Heart left ventricle (tissue), 13 donors: ENCODE measurements around the gene ESRRA.

Source experiments
- POLR2A ChIP-seq, 2 donors: fragments of 450-650 bp; IDR thresholded peaks; one replicate each; pipeline ENCODE4 v1.6.1; 2017; ENCODE audit warnings: antibody characterized with exemption in 2 of 2, mild to moderate bottlenecking in 2 of 2, moderate library complexity in 2 of 2
- TF ChIP-seq, protein P1 (sequence below), 12 donors: fragments of 200-600 bp; sonication (generic) in 4 of 12; IDR thresholded peaks; one replicate each; pipeline versions ENCODE4 v1.5.0 to v1.8.0; 2018 to 2022; ENCODE audit warnings: antibody characterized with exemption in 12 of 12, mild to moderate bottlenecking in 5 of 12
- donor health status: ischemic (EF 13 %, LVEDD 7.1; RV severe dilation, severe dysfunction).
- donor health status: DM: no; HTN: yes; CAD: no.
- donor health status: DM: no; HTN: no; CAD: no.
- donor health status: ischemic (EF 25% LVEDD 6.9; RV normal size, moderate dysfunction).
- donor health status: ischemic (EF 25% LVEDD 5.7; RV mildly dilated, moderate dysfunction).
- donor health status: ischemic (EF 35%, LVEDD 5.7; RV mildly dilated, moderate dysfunction).
- donor health status: nonischemic (EF 11% LVEDD 7.7; RV severe dilation, severe dysfunction).
- donor health status: DM: yes; HTN: yes; CAD: no.
- donor health status: PGD.
- donor health status: ischemic (EF 29% LVEDD 5.4; RV normal size, mild dysfunction).
- donor health status: nonischemic (EF 23%, LVEDD 6.1; RV moderate dilation, normal function).

DNA sequence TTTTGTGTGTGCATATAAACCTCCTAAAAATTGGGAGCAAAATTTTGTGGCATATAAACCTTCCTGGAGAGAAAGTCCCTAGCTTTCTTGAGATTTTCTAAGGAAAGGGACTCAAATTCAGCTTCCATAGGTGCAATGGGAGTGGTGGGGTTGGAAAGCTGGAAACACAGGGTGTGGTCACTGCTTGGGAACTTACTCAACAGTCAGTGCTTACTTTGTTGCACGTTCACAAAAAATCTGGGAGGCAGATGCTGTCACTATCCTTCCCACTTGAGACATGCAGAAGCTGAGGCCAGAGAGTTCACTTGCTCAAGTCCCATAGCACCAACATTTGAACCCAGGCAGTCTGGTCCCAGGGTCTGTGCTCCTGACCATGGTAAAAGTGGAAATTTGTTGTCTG lies 9.1 kb upstream of the ESRRA start:
- TF ChIP-seq, protein P1, sequence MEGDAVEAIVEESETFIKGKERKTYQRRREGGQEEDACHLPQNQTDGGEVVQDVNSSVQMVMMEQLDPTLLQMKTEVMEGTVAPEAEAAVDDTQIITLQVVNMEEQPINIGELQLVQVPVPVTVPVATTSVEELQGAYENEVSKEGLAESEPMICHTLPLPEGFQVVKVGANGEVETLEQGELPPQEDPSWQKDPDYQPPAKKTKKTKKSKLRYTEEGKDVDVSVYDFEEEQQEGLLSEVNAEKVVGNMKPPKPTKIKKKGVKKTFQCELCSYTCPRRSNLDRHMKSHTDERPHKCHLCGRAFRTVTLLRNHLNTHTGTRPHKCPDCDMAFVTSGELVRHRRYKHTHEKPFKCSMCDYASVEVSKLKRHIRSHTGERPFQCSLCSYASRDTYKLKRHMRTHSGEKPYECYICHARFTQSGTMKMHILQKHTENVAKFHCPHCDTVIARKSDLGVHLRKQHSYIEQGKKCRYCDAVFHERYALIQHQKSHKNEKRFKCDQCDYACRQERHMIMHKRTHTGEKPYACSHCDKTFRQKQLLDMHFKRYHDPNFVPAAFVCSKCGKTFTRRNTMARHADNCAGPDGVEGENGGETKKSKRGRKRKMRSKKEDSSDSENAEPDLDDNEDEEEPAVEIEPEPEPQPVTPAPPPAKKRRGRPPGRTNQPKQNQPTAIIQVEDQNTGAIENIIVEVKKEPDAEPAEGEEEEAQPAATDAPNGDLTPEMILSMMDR (IDR thresholded peaks at IDR 0.05): no peak
- TF ChIP-seq POLR2A (IDR thresholded peaks at IDR 0.05): no peak
